Stimulated activated CD4-positive, alpha-beta T cell treated with anti-CD3 and anti-CD28 coated beads, Interleukin-4, amount 100 ng/mL, for 48 hours (primary cell): ENCODE measurements around the gene SCYL2.
"Not testable (repeated sequence)": the region's sequence is repeated elsewhere in the genome, so short reads cannot be mapped to it uniquely, and the experiment has no call there.

Experiments used
- DNase-seq, 2 donors: peaks; one replicate each; pipeline ENCODE4 v3.0.0-alpha.2; 2020; ENCODE audit warnings: low read depth in 2 of 2

The SCYL2 gene

GRCh38 chr12:100326208-100326607 is 59.2 kb downstream of the SCYL2 start:
- no peak for DNase-seq

- DNase-seq: no peak
Measured at GRCh38 chr12:100329800-100330199, 62.8 kb downstream of the SCYL2 start.

- DNase-seq: no peak
Measured at GRCh38 chr12:100331871-100332270, 64.9 kb downstream of the SCYL2 start.

- DNase-seq: no peak
Measured at GRCh38 chr12:100332852-100333251, 65.9 kb downstream of the SCYL2 start.

- DNase-seq: no peak
Measured at GRCh38 chr12:100337299-100337698, 70.3 kb downstream of the SCYL2 start.

- no peak for DNase-seq
Measured at GRCh38 chr12:100337727-100338126, 70.8 kb downstream of the SCYL2 start.

GRCh38 chr12:100339071-100339470 is 72.1 kb downstream of the SCYL2 start:
- no peak for DNase-seq

GRCh38 chr12:100342897-100343296 is 75.9 kb downstream of the SCYL2 start:
- DNase-seq: not testable (repeated sequence)

- DNase-seq: not testable (repeated sequence)
Measured at GRCh38 chr12:100344351-100344750, 77.4 kb downstream of the SCYL2 start.

GRCh38 chr12:100345020-100345767 is 78.2 kb downstream of the SCYL2 start:
- no peak for DNase-seq

- DNase-seq: no peak
Measured at GRCh38 chr12:100346660-100347059, 79.7 kb downstream of the SCYL2 start.

GRCh38 chr12:100348657-100349454 is 81.9 kb downstream of the SCYL2 start:
- DNase-seq: no peak

- DNase-seq: no peak
Measured at GRCh38 chr12:100356644-100357223, 89.8 kb downstream of the SCYL2 start, which contains the start of gene SLC17A8. Gene SLC17A8 (plus strand): TSS chr12:100357074. CDS start chr12:100357392, 318 bp downstream.

GRCh38 chr12:100359248-100359647 is 92.3 kb downstream of the SCYL2 start:
- no peak for DNase-seq

- DNase-seq: no peak
Measured at GRCh38 chr12:100359822-100360221, 92.8 kb downstream of the SCYL2 start.

- DNase-seq: no peak
Measured at GRCh38 chr12:100360450-100360849, 93.5 kb downstream of the SCYL2 start.

- no peak for DNase-seq
Measured at GRCh38 chr12:100364324-100364723, 97.3 kb downstream of the SCYL2 start.

- DNase-seq: no peak
Measured at GRCh38 chr12:100365411-100365810, 98.4 kb downstream of the SCYL2 start.

GRCh38 chr12:100368066-100368465 is 101.1 kb downstream of the SCYL2 start:
- no peak for DNase-seq

- DNase-seq: no peak
Measured at GRCh38 chr12:100371146-100371545, 104.2 kb downstream of the SCYL2 start.

GRCh38 chr12:100372853-100373640 is 106.1 kb downstream of the SCYL2 start:
- no peak for DNase-seq
